ENCODE data around the gene TLE4.

TLE4 gene

DNA sequence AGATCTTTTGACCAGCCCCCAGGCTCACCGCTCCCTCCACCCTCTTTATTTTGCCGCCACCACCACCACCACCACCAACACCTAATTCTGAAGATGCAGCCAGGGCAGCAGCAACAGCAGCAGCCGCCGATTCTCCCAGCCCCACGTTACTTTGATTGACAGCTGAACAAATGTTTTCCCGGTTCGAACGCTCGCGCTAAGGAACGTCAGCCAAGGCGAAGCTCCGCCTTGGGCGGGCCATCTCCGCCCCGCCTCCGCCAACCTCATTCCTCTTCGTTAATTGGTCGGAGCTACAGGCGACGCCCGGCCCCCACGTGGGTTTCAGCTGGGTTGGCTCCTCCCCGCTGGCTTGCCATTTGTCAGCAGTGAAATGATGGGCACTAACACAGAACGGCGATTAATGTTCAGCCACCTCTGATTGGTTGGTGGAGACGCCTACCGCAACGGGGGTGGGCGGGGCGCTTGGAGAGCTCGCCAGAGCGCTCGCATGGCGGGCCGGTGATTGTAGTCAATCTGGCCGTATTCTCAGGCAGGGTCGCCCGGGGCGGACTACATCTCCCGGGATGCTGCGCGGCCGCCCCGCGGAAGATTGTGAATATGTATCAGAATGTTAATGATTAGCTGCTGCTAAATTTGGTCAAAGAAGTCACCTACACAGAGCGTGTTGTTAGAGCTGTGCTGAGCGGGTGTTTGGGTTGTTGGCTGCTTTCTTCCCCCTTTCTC, at the start of gene TLE4:
Gene TLE4 (plus strand): TSS at position 657 of the 723 bp plus-strand sequence. CDS start 826 bp downstream, outside the sequence.
- Histone ChIP-seq H3K27ac (peak within 1 kb of the TSS; percentile 82), H3K36me3 (replicated peaks) (no peaks in the 10 kb centered on the region), H3K4me3 (ENCODE audit: low read depth, low read length) (peak within 1 kb of the TSS; percentile 82), H3K27me3 (replicated peaks) (no peaks in the 10 kb centered on the region)
- in situ Hi-C loops (cut with HindIII; ENCODE audit: low pct_ligation_motif_present, low sequenced_read_pairs), result no loop called here
- TF ChIP-seq, protein P1, sequence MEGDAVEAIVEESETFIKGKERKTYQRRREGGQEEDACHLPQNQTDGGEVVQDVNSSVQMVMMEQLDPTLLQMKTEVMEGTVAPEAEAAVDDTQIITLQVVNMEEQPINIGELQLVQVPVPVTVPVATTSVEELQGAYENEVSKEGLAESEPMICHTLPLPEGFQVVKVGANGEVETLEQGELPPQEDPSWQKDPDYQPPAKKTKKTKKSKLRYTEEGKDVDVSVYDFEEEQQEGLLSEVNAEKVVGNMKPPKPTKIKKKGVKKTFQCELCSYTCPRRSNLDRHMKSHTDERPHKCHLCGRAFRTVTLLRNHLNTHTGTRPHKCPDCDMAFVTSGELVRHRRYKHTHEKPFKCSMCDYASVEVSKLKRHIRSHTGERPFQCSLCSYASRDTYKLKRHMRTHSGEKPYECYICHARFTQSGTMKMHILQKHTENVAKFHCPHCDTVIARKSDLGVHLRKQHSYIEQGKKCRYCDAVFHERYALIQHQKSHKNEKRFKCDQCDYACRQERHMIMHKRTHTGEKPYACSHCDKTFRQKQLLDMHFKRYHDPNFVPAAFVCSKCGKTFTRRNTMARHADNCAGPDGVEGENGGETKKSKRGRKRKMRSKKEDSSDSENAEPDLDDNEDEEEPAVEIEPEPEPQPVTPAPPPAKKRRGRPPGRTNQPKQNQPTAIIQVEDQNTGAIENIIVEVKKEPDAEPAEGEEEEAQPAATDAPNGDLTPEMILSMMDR (IDR thresholded peaks at IDR 0.05; ENCODE audit: low read depth, low read length, missing control alignments), result no peak
- DNase-seq, result peak; percentile 100

DNA sequence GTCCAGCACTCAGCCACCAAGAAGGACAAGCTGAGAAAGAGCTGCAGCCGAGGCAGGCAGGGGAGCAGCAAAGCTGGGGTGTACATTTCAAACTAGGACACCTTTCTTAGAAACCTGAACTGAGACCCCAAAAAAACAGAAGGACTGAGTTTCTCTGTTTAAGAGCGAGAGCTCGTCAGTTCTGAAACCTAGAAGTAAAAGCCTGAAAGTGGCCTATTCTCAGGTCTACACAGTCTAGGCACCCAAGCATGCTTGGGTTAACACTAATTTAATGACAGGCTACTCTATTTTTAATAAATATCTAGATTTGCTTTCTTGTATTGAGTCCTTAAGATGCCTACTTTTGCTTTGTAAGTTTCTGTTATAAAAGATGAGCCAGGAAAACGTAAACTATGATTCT, 49.0 kb upstream of the TLE4 start:
- Histone ChIP-seq H3K27ac (no peak overlapping the region), H3K27me3 (replicated peaks) (no peaks in the 10 kb centered on the region), H3K36me3 (replicated peaks) (no peaks in the 10 kb centered on the region), H3K4me3 (ENCODE audit: low read depth, low read length) (no peak overlapping the region)
- TF ChIP-seq, protein P1 (IDR thresholded peaks at IDR 0.05; ENCODE audit: low read depth, low read length, missing control alignments), result no peak
- DNase-seq, result no peak
- in situ Hi-C loops (cut with HindIII; ENCODE audit: low pct_ligation_motif_present, low sequenced_read_pairs), result no loop called here

GRCh38 chr9:79524266-79524665, 47.5 kb upstream of the TLE4 start:
- TF ChIP-seq, protein P1 (IDR thresholded peaks at IDR 0.05; ENCODE audit: low read depth, low read length, missing control alignments), result no peak
- DNase-seq, result peak; percentile 16
- H3K4me3 ChIP-seq (ENCODE audit: low read depth, low read length), result no peak overlapping the region
- H3K27ac ChIP-seq, result no peak overlapping the region
- H3K36me3 ChIP-seq (replicated peaks), result no peaks in the 10 kb centered on the region
- in situ Hi-C loops (cut with HindIII; ENCODE audit: low pct_ligation_motif_present, low sequenced_read_pairs), result no loop called here
- H3K27me3 ChIP-seq (replicated peaks), result no peaks in the 10 kb centered on the region

DNA sequence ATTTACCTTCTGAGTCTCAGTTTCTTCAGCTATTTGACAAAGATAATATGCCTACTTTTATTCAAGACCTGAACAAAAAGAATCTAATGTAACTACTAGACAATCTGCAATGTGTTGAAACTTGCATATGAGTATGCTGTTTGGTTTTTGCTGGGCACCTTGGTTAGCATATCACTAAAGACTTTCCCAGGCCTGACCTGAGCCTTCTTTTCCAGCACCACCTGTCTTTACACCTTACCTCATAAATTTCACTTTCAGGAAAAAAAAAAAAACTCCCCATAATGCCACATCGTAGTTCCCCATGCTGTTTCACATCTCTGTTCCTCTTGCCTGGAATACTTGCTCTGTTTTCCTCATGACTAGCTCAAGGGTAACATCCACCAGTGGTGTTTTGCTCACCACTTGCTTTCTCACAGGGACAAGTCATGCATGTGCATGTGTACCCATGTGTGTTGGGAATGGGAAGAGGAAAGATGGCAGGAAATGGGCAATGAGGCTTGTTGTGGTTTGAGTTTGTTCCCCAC, 45.6 kb upstream of the TLE4 start:
- Histone ChIP-seq H3K27me3 (replicated peaks) (no peaks in the 10 kb centered on the region), H3K36me3 (replicated peaks) (no peaks in the 10 kb centered on the region), H3K4me3 (ENCODE audit: low read depth, low read length) (no peak overlapping the region), H3K27ac (no peak overlapping the region)
- TF ChIP-seq, protein P1 (IDR thresholded peaks at IDR 0.05; ENCODE audit: low read depth, low read length, missing control alignments), result no peak
- in situ Hi-C loops (cut with HindIII; ENCODE audit: low pct_ligation_motif_present, low sequenced_read_pairs), result no loop called here
- DNase-seq, result no peak

DNA sequence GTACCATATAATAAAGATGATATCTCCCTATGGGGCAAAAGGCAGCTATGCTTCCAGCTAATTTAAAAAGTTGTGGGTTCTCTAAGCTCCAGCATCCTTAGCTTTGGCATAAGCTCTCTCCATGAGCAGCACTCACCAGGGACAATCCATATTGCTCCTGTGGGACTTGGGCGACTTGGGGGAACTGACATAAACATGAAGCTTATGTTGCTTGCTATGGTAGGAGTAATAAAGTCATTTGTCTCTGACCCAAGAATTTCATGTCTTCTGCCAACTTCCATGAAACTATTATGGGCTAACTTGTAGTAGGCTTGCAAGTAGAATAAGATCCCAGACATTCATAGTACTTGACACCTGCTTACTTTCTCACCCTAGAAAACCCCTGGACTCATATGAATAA, 36.2 kb upstream of the TLE4 start:
- no peak for DNase-seq
- Histone ChIP-seq H3K36me3 (replicated peaks) (no peaks in the 10 kb centered on the region), H3K27ac (no peak overlapping the region), H3K27me3 (replicated peaks) (no peaks in the 10 kb centered on the region), H3K4me3 (ENCODE audit: low read depth, low read length) (no peak overlapping the region)
- in situ Hi-C loops (cut with HindIII; ENCODE audit: low pct_ligation_motif_present, low sequenced_read_pairs), result no loop called here
- TF ChIP-seq, protein P1 (IDR thresholded peaks at IDR 0.05; ENCODE audit: low read depth, low read length, missing control alignments), result no peak
